NCI-H1417 treated with DMSO at 0.1 percent for 48 hours (cell line): Measurements from ENCODE around the gene PRDM8.
"Not testable (repeated sequence)": the region's sequence is repeated elsewhere in the genome, so short reads cannot be mapped to it uniquely, and the experiment has no call there.

ENCODE experiments used
- DNase-seq: peaks from one replicate; lab custom pipeline; 2025; lab: John Stamatoyannopoulos, UW

The PRDM8 gene

GRCh38 chr4:80196922-80197573 lies at the start of gene PRDM8:
PRDM8 (plus strand) TSS chr4:80197503; CDS start chr4:80200081, 2,578 bp downstream.
- no peak for DNase-seq

GRCh38 chr4:80150387-80151180 lies 46.7 kb upstream of the PRDM8 start:
- DNase-seq, result no peak

GRCh38 chr4:80151981-80152380 lies 45.3 kb upstream of the PRDM8 start:
- no peak for DNase-seq

- no peak for DNase-seq
Measured at GRCh38 chr4:80153874-80154544, 43.3 kb upstream of the PRDM8 start.

- DNase-seq, result peak; percentile 54
Measured at GRCh38 chr4:80154545-80154933, 42.8 kb upstream of the PRDM8 start.

- no peak for DNase-seq
Measured at GRCh38 chr4:80155316-80155982, 41.9 kb upstream of the PRDM8 start.

- DNase-seq, result no peak
Measured at GRCh38 chr4:80156410-80156809, 40.9 kb upstream of the PRDM8 start.

GRCh38 chr4:80161413-80162058 lies 35.8 kb upstream of the PRDM8 start:
- no peak for DNase-seq

GRCh38 chr4:80162418-80162817 lies 34.9 kb upstream of the PRDM8 start:
- DNase-seq, result no peak

- DNase-seq, result no peak
Measured at GRCh38 chr4:80165855-80166254, 31.4 kb upstream of the PRDM8 start.

- DNase-seq, result no peak
Measured at GRCh38 chr4:80171251-80171650, 26.1 kb upstream of the PRDM8 start.

GRCh38 chr4:80171656-80172055 lies 25.6 kb upstream of the PRDM8 start:
- DNase-seq, result no peak

- DNase-seq, result no peak
Measured at GRCh38 chr4:80172203-80172602, 25.1 kb upstream of the PRDM8 start.

GRCh38 chr4:80173401-80173800 lies 23.9 kb upstream of the PRDM8 start:
- DNase-seq, result no peak

GRCh38 chr4:80173841-80174240 lies 23.5 kb upstream of the PRDM8 start:
- DNase-seq, result no peak

- DNase-seq, result not testable (repeated sequence)
Measured at GRCh38 chr4:80177793-80178192, 19.5 kb upstream of the PRDM8 start.

GRCh38 chr4:80178964-80179363 lies 18.3 kb upstream of the PRDM8 start:
- DNase-seq, result no peak

- no peak for DNase-seq
Measured at GRCh38 chr4:80179637-80180161, 17.6 kb upstream of the PRDM8 start.

- no peak for DNase-seq
Measured at GRCh38 chr4:80180743-80181142, 16.6 kb upstream of the PRDM8 start.

- no peak for DNase-seq
Measured at GRCh38 chr4:80182237-80182866, 15.0 kb upstream of the PRDM8 start.
